SK-N-SH (cell line): ENCODE results near the gene ARHGEF10L. TPM values are rescaled to one million over a fixed set of nuclear protein-coding genes. Genes with fewer than 3 reads are reported as not detected.

ENCODE experiments used
- CTCF ChIA-PET: fragments of 300-600, 350-600 bp; formaldehyde crosslinking; extraction: SDS; loops from one replicate; lab custom pipeline; 2021; lab: Yijun Ruan, JAX
- POLR2A ChIA-PET: fragments of 350-600 bp; sonication (Branson Sonifier 250); formaldehyde crosslinking; extraction: SDS; loops from one replicate; lab custom pipeline; 2020; ENCODE audit warnings: antibody characterized with exemption, inconsistent platforms; lab: Yijun Ruan, JAX
- DNase-seq: peaks from one replicate; pipeline ENCODE4 v3.0.0; 2012
- H2AFZ ChIP-seq: fragments of 200-600 bp; sonication (generic); 2 replicates; pipeline ENCODE4 v1.8.1; 2016; ENCODE audit warnings: antibody characterized with exemption, mild to moderate bottlenecking, low read depth
- H3F3A ChIP-seq: fragments of 200-600 bp; sonication (generic); replicated peaks from 2 replicates; pipeline ENCODE3; 2016; ENCODE audit warnings: antibody characterized with exemption, mild to moderate bottlenecking; ENCODE audit not compliant: insufficient read depth
- H3K27ac ChIP-seq, 2 experiments: fragments of 200-500 bp in 1 of 2; fragments of 200-600 bp in 1 of 2; sonication (Bioruptor generic) in 1 of 2; sonication (generic), shearing (Covaris generic) in 1 of 2; 2 replicates each; pipeline versions ENCODE4 v1.5.1 to v1.6.1; 2014 to 2016; ENCODE audit warnings: low read depth in 2 of 2, inconsistent platforms in 1 of 2, low read length in 1 of 2, mild to moderate bottlenecking in 1 of 2, mixed read lengths in 1 of 2
- H3K27me3 ChIP-seq: fragments of 200-600 bp; sonication (generic), shearing (Covaris generic); 2 replicates; pipeline ENCODE4 v1.6.1; 2016; ENCODE audit warnings: mixed run types; ENCODE audit not compliant: insufficient read depth
- H3K36me3 ChIP-seq, 2 experiments: fragments of 200-500 bp in 1 of 2; fragments of 200-600 bp in 1 of 2; sonication (Bioruptor generic) in 1 of 2; sonication (generic) in 1 of 2; replicated peaks in 1 of 2; 2 replicates each; pipeline versions ENCODE3 to v1.5.1; 2014 to 2016; ENCODE audit warnings: low read length in 1 of 2, mild to moderate bottlenecking in 1 of 2; ENCODE audit not compliant: insufficient read depth in 2 of 2, control insufficient read depth in 1 of 2
- H3K4me1 ChIP-seq, 2 experiments: fragments of 200-500 bp in 1 of 2; fragments of 200-600 bp in 1 of 2; sonication (Bioruptor generic) in 1 of 2; sonication (generic), shearing (Covaris generic) in 1 of 2; 2 replicates each; pipeline versions ENCODE4 v1.5.1 to v1.6.1; 2014 to 2016; ENCODE audit warnings: low read depth in 1 of 2, low read length in 1 of 2, mixed run types in 1 of 2; ENCODE audit not compliant: insufficient read depth in 2 of 2, control insufficient read depth in 1 of 2
- H3K4me2 ChIP-seq: fragments of 200-600 bp; sonication (generic), shearing (Covaris generic); 2 replicates; pipeline ENCODE4 v1.6.1; 2017; ENCODE audit warnings: mixed run types
- H3K4me3 ChIP-seq, 2 experiments: fragments of 200-500 bp in 1 of 2; fragments of 200-600 bp in 1 of 2; sonication (Bioruptor generic) in 1 of 2; sonication (generic), shearing (Covaris generic) in 1 of 2; 2 replicates each; pipeline versions ENCODE4 v1.5.1 to v1.8.1; 2014 to 2016; ENCODE audit warnings: low read depth in 2 of 2, inconsistent platforms in 1 of 2, low read length in 1 of 2, mild to moderate bottlenecking in 1 of 2, mixed read lengths in 1 of 2, moderate library complexity in 1 of 2
- H3K79me2 ChIP-seq: fragments of 200-600 bp; sonication (generic); 2 replicates; pipeline ENCODE4 v1.8.1; 2017; ENCODE audit warnings: mild to moderate bottlenecking; ENCODE audit not compliant: insufficient read depth
- H3K9ac ChIP-seq: fragments of 200-600 bp; sonication (generic); 2 replicates; pipeline ENCODE4 v1.6.1; 2017; ENCODE audit warnings: mixed run types
- H3K9me2 ChIP-seq: fragments of 200-600 bp; sonication (generic); 2 replicates; pipeline ENCODE4 v1.6.1; 2017; ENCODE audit warnings: mixed run types
- H3K9me3 ChIP-seq: fragments of 200-600 bp; sonication (generic); 2 replicates; pipeline ENCODE4 v1.6.1; 2017; ENCODE audit warnings: mixed run types, mild to moderate bottlenecking, moderate library complexity
- H4K20me1 ChIP-seq: fragments of 200-600 bp; sonication (generic); 2 replicates; pipeline ENCODE4 v1.6.1; 2017; ENCODE audit warnings: mild to moderate bottlenecking, mixed run types; ENCODE audit not compliant: insufficient read depth
- CTCF ChIP-seq: fragments of 200-600 bp; sonication (generic); IDR thresholded peaks from 2 replicates; pipeline ENCODE4 v1.6.1; 2017; ENCODE audit warnings: antibody characterized with exemption, mild to moderate bottlenecking, moderate library complexity
- FOSL2 ChIP-seq: IDR thresholded peaks from 2 replicates; pipeline ENCODE4 v1.4.0; 2012; ENCODE audit warnings: low read depth, mild to moderate bottlenecking, moderate library complexity, borderline replicate concordance
- GABPA ChIP-seq: IDR thresholded peaks from 2 replicates; pipeline ENCODE4 v1.4.0; 2012; ENCODE audit warnings: low read depth, mild to moderate bottlenecking
- GATA2 ChIP-seq: sonication (generic); formaldehyde crosslinking; IDR thresholded peaks from 2 replicates; pipeline ENCODE4 v1.5.0; 2020; ENCODE audit warnings: mild to moderate bottlenecking, missing genetic modification reagents
- IRF3 ChIP-seq: fragments of 150-350 bp; IDR thresholded peaks from 2 replicates; pipeline ENCODE4 v1.6.1; 2016; ENCODE audit warnings: mild to moderate bottlenecking, low read depth, low read length
- MAX ChIP-seq: IDR thresholded peaks from 2 replicates; pipeline ENCODE4 v1.4.0; 2012; ENCODE audit warnings: low read depth
- MEF2A ChIP-seq: IDR thresholded peaks from 2 replicates; pipeline ENCODE4 v1.4.0; 2012; ENCODE audit warnings: low read depth, borderline replicate concordance
- NFIC ChIP-seq: IDR thresholded peaks from 2 replicates; pipeline ENCODE4 v1.4.0; 2012; ENCODE audit warnings: borderline replicate concordance
- SIN3A ChIP-seq: IDR thresholded peaks from 2 replicates; pipeline ENCODE4 v1.6.1; 2012; ENCODE audit warnings: low read depth, mild to moderate bottlenecking, low read length, moderate library complexity, borderline replicate concordance
- TAF1 ChIP-seq: IDR thresholded peaks from 2 replicates; pipeline ENCODE4 v1.6.1; 2012; ENCODE audit warnings: low read depth, mild to moderate bottlenecking, low read length, moderate library complexity, borderline replicate concordance
- USF2 ChIP-seq: fragments of 150-350 bp; IDR thresholded peaks from 2 replicates; pipeline ENCODE4 v1.6.1; 2017; ENCODE audit warnings: antibody characterized with exemption, low read length, low read depth, borderline replicate concordance
- YY1 ChIP-seq: IDR thresholded peaks from 2 replicates; pipeline ENCODE4 v1.4.0; 2012; ENCODE audit warnings: low read depth, mild to moderate bottlenecking
- ZBTB33 ChIP-seq: IDR thresholded peaks from 2 replicates; pipeline ENCODE4 v1.4.0; 2012; ENCODE audit warnings: low read depth, borderline replicate concordance
- WGBS: methylation state at CpG from one replicate; pipeline ENCODE4 v1.1.6; 2017; ENCODE audit warnings: low lambda C conversion rate; 5-methylcytosine and 5-hydroxymethylcytosine counted together
- polyA plus RNA-seq, 3 experiments: library from polyadenylated mRNA; depleted of rRNA; stranded (reverse); fragments of >200 nt; gene quantifications; 2 replicates each; pipeline ENCODE4 v1.2.3, GENCODE V29; 2012

ARHGEF10L gene
- polyA plus RNA-seq, 1 of the 3 experiments (the other 2 are of a cell fraction) = 12.5 TPM

GRCh38 chr1:17636612-17637011 is 97.1 kb downstream of the ARHGEF10L start:
- TF ChIP-seq SIN3A (no peak), TAF1 (no peak), ZBTB33 (no peak)
- TF ChIP-seq, all 33 proteins: peak for 0
- Histone ChIP-seq H3K4me1 (peaks cover 10 to 14% of the 10 kb centered on the region in 2 experiments; a peak in 2 of 4 replicates), H3K9me2 (no peaks in the 10 kb centered on the region), H3K27ac (no peak overlapping the region), H3K36me3 (peaks cover 0 to 55% of the 10 kb centered on the region in 2 experiments), H3K27me3 (no peaks in the 10 kb centered on the region), H3F3A (no peaks in the 10 kb centered on the region), H2AFZ (no peak overlapping the region), H3K9ac (no peak overlapping the region), H4K20me1 (no peaks in the 10 kb centered on the region), H3K9me3 (no peaks in the 10 kb centered on the region), H3K4me3 (no peak overlapping the region), H3K79me2 (no peaks in the 10 kb centered on the region), H3K4me2 (no peak overlapping the region)
- ChIA-PET POLR2A (no interaction called here), CTCF (interaction anchor here (2.3 kb wide), 1 partner anchor 25 kb away, joined by 7 read pairs; no protein-coding TSS in a partner anchor)
- WGBS = 94% methylated on average over 3 of the region's 3 CpGs
- no peak for DNase-seq

- Histone ChIP-seq H3K4me2 (no peak overlapping the region), H3F3A (no peaks in the 10 kb centered on the region), H3K4me3 (no peak overlapping the region), H3K27ac (no peak overlapping the region), H3K9me2 (no peaks in the 10 kb centered on the region), H3K4me1 (peaks cover 11 to 14% of the 10 kb centered on the region in 2 experiments; a peak in 2 of 4 replicates), H3K9me3 (no peaks in the 10 kb centered on the region), H3K9ac (no peak overlapping the region), H4K20me1 (no peaks in the 10 kb centered on the region), H2AFZ (no peak overlapping the region), H3K79me2 (no peaks in the 10 kb centered on the region), H3K36me3 (peaks cover 0 to 51% of the 10 kb centered on the region in 2 experiments), H3K27me3 (no peaks in the 10 kb centered on the region)
- ChIA-PET POLR2A (no interaction called here), CTCF (interaction anchor here (2.3 kb wide), 1 partner anchor 25 kb away, joined by 7 read pairs; no protein-coding TSS in a partner anchor)
- no peak for DNase-seq
- TF ChIP-seq GABPA = no peak
- no peak for TF ChIP-seq MEF2A
- no peak for TF ChIP-seq IRF3
- no peak for TF ChIP-seq YY1
- no peak for TF ChIP-seq NFIC
- no peak for TF ChIP-seq ZBTB33
- no peak for TF ChIP-seq USF2
- TF ChIP-seq MAX = no peak
- TF ChIP-seq CTCF = no peak
- TF ChIP-seq GATA2 (CRISPR knock-in tag) = no peak
- no peak for TF ChIP-seq FOSL2
- WGBS = 93% methylated on average over 4 of the region's 4 CpGs
These were observed 97.6 kb downstream of the ARHGEF10L start for GRCh38 chr1:17637055-17637454.
